GM12872 (cell line): ENCODE results near the gene CDC14A.

Source experiments
- CTCF ChIP-seq: IDR thresholded peaks from 3 replicates; pipeline ENCODE4 v1.5.1; 2011; ENCODE audit warnings: low read depth, mild to moderate bottlenecking, low read length, moderate library complexity; ENCODE audit not compliant: insufficient read depth

The CDC14A gene

DNA sequence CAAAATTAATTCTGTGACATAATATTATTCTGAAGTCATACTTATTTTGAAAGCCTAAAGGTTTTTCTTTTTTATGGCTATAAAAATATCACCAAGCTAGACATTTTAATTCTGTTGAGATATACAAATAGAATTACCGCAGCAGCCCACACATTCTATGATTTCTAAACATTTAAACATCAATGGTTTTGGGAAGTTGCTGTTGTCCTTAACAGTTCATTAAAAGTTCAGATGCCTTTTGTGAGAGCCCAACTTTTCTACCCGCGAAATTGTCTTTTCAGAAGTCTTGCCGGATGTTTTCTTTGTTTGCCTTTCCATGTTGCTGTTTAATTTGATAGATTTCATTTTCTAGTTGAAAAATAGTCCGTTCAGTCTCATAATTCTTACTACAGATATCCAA lies 40.5 kb downstream of the CDC14A start:
- TF ChIP-seq CTCF = no peak

DNA sequence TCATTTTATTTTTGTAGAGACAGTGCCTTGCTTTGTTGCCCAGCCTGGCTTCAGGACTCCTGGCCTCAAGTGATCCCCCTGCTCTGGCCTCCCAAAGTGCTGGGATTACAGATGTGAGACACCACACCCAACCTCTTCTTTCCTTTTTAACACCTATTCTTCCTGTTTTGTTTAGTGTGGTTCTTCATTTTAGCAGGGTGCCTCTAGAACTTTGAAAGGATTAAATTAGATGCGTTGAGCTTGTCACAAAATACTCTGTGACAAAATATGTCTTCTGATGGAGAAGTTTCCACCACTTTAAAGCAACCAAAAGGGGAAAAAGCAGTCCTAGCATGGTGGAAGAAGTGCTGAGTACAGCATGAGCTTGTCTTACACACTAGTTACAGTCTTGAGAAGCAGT lies 42.0 kb downstream of the CDC14A start:
- no peak for TF ChIP-seq CTCF

- TF ChIP-seq CTCF = no peak
Observed at GRCh38 chr1:100395913-100396312, 43.6 kb downstream of the CDC14A start.

DNA sequence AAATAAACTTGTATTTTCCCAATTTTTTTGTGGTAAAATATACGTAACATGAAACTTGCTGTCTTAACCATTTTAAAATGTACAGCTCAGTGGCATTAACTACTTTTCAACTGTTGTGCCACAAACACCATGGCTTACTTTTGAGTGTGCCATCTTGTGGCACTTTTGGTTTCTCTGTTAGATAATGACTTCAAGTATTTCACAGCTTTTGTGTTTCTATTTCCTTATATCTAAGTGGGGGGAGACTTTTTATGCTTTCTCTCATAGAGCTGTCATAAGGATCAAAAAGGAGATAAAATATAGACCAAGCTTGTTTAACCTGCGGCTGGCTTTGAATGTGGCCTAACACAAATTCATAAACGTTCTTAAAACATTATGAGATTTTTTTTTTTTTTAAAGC lies 44.3 kb downstream of the CDC14A start:
- no peak for TF ChIP-seq CTCF

DNA sequence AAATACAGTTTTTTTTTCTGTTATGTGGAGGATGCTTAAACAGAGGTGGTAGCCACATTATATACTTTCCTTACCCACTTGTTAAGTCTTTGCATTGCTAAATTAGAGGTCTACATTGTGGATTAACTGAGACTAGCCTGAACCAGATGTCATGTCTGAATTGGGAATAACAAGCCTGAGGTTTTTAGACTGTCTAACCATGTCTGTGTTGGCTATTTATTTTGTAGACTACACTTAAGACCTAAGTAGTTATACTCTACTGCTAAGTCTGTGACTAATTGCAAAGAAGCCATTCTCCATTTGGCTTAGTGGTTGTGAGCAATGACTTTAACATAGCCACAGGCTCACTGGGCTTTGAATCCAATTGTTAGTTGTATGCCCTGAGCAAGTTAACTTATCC lies 45.4 kb downstream of the CDC14A start:
- TF ChIP-seq CTCF = no peak

DNA sequence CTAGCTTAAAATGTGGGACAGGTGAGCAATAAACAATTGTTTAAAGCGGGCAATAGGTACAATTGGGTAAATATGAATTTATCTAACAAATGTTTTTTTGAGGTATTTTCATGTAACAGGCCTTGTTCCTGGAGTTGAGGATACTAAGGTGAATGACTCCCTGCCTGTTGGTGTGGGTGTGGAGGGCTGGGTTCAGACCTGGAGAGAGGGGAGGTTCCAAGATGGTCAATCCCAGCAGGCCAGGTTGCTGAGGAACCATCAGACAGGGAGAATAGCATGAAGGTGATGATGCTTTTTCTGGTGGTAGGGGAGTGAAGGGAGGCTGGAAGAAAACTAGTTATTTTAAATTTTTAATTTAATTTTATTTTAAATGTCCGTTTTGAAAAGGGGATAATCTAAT lies 46.3 kb downstream of the CDC14A start:
- TF ChIP-seq CTCF = no peak

DNA sequence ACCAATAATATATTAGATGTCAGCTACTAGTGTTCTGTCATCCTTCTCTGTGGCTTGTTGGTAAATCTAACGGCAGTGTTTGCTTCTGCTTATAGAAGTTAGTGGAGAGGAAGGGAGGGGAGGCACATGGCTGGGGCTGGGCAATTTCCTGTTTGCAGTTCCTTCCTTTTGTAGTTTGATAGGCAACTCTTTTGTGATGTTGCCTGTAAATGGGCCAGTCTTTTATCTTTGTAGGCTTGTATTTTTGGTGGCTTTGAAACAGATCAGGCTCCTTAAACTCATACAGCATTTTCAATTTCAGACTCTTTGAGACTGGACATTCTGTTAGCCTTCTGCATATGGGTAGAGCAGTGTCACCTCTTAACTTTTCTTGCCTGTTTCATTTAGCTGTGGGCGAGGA lies 48.1 kb downstream of the CDC14A start:
- no peak for TF ChIP-seq CTCF

GRCh38 chr1:100404821-100405220 lies 52.5 kb downstream of the CDC14A start:
- TF ChIP-seq CTCF = no peak
